HG02678 (cell line): Measurements from ENCODE around the gene RAB4A.

ENCODE experiments used
- ATAC-seq: cut with Tn5 transposase; IDR thresholded peaks from one replicate; pipeline ENCODE4 v1.9.1; 2021; ENCODE audit warnings: mild to moderate bottlenecking, moderate library complexity; ENCODE audit not compliant: unreplicated experiment

Gene RAB4A, protein sequence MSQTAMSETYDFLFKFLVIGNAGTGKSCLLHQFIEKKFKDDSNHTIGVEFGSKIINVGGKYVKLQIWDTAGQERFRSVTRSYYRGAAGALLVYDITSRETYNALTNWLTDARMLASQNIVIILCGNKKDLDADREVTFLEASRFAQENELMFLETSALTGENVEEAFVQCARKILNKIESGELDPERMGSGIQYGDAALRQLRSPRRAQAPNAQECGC

DNA sequence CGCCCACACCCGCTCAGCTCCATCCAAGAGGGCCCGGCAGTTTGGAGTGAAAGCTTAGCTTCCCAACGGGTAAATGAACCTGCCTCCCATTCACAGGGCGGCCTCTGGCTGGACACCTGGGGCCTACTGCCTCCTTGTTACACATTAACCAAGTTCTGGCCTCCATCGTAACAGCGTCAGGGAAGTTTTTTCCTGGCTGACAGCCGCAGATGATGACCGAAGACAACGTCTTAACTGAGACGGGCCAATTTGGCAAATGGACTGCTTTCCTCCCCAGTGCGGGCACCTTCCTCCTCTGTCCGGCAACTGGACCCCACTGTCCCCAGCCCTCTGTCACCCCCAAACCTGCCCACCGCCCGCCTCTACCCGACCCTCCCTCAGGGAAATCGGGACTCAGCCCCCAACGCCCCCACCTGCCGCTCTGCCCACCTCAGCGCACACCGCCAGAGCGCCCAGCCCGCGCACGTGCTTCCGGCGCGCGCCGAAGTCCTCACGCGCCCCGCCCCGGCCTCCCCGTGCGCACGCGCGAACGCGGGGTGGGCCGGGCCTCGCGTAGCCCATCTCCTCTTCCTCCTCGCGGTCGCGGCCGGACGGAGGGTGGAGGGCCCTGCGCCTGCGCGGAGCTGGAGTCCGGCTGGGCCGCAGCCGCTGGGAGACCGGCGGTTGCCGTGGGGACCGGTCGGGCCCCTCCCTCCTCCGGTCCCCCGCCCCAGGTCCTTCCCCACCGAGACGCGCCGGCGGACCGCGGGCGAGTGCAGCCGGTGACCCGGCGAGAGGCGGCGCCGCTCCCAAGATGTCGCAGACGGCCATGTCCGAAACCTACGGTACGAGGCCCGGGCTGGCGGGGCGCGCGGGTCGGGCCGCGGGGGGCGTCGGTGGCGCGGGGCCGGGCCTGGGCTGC lies at the start of gene RAB4A:
TSS of gene RAB4A (plus strand) at position 565 of the 901 bp plus-strand sequence. CDS start at position 794, 229 bp downstream.
- peak; percentile 89 for ATAC-seq

DNA sequence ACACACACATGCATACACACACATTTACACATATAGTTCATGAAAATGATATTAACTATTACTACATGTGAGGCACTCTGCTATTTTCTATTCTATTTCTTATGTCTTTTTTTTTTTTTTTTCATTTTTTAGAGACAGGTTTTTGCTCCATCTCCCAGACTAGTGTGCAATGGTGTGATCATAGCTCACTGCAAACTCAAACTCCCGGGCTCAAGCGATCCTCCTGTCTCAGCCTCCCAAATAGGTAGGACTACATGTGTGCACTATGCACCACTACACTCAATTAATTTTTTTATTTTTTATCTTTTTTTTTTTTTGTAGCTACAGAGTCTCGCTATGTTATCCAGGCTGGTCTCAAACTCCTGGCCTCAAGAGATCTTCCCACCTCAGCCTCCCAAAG lies 48.8 kb upstream of the RAB4A start:
- no peak for ATAC-seq

DNA sequence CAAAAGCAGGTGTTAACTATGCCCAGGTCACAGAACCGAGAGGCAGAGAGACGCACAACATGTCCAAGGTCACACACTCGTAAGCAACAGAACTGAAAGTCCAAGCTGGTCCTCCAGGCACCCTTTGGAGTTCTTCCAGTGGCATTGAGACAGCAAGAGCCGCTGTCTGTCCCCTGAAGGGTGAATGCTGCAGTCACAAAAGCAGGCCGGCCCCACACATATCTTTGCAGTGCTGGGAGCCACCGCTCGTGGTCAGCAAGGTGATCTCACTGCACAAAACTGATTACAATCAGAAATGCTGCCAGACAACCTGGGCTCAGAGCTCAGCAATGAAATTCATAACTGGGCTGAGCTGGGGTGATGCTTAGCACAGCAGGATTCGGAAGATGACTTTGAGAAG lies 47.4 kb upstream of the RAB4A start:
- ATAC-seq, result no peak

- no peak for ATAC-seq
Observed at GRCh38 chr1:229224308-229224707, 46.6 kb upstream of the RAB4A start.

DNA sequence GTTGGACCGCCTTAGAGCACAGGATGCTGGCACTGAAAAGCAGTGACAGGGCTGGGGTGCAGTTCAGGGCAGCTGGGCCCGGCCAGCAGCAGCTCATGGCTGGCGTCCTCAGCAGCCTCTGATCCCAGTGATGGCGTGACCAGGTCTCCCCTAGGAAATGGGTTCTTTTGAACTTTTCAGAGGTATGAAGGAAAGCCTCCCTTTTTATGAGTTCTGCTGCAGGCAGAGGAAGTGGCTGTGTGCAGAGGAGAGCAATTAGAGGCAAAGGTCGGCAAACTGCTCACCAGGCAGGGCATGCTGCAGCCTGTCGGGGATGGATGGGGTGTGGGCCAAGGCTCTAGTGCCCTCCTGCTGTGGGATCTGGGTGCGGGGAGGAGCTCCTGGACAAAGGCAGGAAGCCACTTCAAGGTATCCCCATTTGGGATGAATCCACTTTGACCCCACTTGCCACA lies 45.6 kb upstream of the RAB4A start:
- no peak for ATAC-seq

- ATAC-seq, result no peak
Observed at GRCh38 chr1:229226796-229227195, 44.1 kb upstream of the RAB4A start.

DNA sequence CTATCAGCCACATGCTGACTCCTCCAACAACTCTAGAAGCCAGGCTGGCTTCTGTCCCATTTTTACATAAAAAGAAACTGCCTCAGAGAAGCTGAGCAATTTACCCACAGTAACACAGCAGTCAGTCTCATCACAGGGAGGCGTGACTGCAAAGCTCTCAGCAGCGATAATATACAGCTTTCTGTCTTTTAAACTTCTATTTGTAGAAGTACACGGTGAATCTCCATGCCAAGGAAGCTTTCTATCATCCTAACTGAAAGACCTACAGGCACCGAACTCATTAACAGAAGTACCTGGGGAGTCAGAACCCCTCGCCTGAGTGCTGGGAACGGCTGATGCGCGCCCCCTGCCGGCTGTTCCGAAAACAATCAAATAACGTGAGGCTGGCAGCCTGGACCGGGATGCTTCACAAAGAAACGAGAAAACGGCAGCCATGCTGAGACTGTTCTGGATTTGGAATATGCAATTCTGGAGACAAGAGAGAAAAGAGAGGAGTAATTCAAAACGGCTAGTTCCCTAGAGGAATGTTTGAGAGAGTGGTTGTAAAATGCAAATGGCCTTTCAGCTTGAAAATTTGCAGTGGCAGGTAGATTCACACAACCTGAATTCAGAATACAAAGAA lies 43.5 kb upstream of the RAB4A start:
- ATAC-seq, result no peak

- no peak for ATAC-seq
Observed at GRCh38 chr1:229228522-229228921, 42.4 kb upstream of the RAB4A start.

DNA sequence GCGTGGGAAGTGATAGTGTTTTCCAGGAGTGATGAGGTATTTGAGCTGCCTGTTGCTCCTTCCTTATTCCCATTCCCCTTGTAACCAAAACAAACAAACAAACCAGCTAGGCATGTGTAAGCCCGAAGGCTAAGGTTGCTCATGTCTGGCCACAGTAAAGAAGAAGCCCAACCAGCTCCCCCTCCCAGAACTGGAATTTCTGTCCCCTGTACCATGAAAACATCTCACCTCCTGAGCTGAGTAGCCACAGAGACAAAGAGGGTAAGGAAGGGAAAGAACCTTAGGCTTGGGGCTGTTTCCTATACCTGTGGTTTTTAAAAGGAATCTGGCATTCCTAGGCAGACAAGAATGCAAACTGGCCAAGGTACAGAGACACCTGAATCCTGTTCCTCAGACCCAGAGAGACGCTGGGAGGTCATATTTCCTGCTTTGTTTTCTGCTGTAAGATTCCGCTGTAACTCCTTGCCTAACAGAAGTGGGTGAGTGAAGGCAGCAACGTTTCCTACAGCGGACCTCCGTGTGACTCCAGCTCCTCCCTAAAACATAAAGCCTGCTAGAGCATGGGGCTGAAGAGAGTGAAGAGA lies 41.7 kb upstream of the RAB4A start:
- no peak for ATAC-seq

DNA sequence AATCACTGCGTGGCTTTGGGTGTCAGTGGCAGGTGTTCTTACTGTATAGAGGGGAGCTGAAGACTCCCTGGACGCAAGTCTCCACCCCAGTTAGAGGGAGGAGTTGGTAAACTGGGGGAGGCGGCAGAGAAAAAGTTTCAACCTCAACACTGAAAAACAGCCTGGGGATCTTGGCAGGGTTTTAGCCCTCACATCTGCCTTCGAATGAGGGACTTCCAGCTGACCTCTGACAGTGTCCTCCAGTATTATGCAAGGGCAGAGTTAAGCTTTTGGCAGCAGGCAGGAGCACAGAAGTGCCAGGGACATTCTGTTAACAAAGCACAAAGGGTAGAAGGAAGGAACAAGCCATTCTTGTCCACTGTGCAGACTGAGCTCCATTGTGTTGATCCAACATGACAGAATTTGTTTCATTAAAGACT lies 41.2 kb upstream of the RAB4A start:
- ATAC-seq, result peak; percentile 30

DNA sequence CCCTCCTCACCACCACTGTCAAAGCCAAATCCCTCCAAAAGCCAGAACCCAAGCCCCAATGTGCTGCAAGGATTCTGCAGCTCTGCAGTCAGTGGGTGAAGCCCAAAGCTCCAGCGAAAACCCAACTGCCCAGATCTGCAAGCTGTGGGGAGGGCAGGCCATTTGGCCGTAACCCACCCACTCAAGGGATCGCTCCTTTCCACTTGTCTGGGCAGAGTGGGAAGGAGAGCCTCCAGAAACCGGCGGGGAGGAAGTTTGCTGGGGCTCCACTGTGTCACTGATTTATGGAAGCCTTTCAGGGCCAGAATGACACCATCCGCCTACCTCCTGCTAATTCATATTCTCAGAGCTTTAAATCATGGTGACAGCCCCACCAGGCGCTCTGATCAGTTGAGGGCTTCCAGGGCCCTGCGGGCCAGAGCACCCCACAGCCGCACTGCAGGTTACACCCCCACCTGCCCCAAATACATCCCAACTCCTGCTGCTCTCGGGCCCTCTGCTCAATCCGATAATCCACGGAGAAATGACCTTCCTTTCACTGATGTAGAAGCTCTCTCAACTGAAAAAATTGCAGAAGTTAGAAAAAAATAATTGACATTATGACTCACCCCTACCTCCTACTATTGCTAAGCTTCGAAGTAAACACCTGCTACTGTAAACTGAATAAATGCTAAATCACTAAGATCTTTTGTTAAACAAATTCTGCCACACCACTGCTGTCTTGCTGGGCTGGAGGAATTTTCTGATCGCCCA lies 40.6 kb upstream of the RAB4A start:
- ATAC-seq, result peak; percentile 49

DNA sequence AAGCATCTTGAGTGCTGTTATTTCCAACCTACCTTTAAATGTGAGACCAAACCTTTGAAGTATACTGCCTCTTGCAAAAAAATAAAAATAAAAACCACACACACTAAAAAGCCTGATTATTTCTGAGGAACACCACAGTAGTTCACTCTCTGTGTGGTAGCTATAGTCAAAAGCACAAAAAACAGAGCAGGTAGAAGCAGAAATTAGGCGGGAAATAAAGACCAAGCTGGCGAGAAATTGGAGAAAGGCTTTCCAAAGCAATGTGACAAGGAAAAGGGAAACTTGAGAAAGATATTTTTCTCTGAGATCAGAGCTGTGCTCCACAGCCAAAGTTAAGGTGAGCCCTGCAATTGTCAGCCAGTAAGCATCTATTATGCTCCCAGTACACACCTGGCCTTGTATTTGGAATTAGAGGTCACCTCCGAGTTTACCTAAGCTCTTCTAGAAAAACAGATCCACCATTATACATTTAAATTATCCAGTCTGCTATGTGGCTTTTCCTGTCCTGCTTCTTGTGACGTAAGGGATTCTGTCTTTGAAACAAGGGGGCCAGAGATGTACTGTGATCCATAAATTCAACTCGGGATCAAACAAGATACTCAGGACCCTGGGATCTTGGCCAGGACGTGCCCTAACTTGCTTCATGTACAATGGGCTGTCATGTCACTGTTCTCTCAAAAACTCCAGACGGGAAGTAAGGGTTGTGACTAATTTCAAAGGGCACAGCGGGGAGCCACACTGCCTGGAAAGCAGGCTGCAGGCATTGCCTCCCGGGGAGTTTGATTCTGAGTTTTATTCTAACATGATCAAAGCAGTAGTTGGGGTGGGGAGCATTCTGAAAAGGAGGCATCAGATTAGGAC lies 39.8 kb upstream of the RAB4A start:
- ATAC-seq, result no peak

DNA sequence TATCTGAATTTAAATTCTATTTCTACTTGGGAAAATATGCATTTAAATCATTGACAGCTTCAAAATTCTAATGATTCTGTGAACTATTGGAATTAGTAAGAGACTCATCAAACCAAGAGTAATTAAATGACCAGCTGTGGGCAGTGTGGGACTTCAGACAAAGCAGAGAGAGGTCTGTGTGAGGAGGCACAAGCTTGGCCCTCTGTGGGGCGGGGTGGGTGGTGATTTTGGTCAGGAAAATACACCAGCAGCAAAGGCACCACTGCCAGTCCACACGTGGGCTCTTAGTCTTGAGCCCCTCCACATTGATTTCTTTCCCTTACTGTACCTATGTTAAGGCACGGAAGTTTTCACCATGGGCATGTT lies 39.2 kb upstream of the RAB4A start:
- ATAC-seq, result no peak

GRCh38 chr1:229234870-229235472 lies 35.9 kb upstream of the RAB4A start:
- no peak for ATAC-seq

DNA sequence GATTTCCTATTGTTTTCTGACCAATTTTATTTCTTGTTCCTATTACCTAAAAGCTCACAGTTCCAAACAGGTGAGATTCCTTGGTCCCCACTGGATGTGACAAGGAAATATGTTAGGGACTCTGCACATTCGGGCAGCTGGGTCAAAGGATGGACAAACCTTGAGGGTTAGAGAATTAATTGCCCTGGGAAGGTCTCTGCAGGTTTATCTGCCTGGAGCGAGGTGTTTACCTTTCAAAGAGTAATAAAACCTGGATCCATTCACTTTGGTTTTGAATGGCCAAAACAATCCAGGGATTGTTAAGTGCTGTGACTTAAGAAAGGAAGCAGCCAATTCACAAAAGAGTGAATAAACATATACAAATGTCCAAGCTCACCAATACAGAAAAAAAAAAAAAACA lies 33.6 kb upstream of the RAB4A start:
- ATAC-seq, result no peak

DNA sequence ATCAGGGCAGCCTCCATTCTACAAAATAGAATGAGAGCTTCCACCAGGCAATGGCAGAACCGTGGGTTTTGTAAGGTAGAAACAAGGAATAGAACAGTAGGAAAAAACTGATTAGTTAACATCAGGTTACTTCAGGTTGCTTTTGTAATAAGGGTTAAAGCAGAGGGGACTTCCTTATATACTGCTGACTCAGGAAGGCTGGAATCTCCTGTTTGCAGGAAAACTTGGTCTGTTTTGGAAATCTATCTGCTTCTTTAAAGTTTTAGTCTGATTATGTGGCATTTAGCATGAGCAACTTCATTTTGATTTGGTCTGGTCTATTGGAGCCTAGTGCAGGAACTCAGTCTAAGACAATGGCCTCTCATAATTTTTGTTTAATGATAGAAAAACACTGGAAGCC lies 32.7 kb upstream of the RAB4A start:
- ATAC-seq, result no peak

DNA sequence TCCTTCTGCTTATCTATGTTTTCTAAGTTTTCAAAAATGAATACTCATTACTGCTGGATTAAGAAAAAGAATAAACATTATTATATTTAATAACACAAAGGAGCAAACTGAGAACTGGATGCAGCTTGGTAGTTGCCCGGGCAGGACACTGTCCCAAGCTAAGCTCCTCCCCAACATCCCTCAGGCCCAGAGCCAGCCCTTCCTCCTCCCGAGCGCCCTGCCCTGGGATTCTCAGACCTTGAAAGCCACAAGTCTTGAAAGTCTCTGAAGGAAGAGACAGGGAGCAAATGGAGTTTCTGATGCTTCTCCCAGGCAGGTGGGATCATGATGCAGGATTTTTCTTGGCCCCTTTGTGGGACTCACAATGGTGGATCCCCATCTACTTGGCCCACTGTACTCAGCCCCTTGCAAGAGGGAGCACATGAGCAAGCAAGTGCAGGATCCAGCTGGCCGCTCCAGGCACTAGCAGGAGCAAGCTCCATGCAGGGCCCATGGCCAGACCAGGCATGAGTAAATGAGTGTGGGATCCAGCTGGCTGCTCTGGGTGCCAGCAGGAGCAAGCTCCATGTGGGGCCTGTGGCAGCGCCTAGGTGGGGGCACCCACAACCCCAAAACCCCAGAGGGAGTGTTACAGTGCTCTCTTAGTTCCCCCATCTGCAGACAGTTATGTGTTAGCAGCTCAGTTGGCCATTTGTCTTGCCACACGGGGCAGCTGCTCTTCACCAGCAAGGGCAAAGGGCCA lies 32.1 kb upstream of the RAB4A start:
- ATAC-seq, result no peak

DNA sequence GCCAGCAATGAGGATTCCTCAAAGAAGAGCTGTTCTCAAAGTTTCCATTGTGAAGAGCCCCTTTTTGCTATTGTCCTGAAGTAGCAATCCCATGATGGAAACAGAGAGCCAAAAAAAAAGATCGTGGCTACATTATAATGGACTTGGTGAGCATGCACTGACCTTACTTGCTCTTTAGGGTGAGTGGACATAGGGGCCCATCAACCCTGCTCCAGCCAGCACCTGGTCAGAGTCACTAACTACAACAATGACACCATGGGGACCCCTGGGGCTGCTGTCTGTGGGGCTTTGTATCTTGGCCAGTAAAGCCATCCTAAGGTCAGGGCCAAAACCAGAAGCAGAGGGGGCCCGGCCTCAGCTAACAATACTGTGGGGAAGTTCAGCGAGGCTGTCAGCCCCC lies 30.4 kb upstream of the RAB4A start:
- ATAC-seq, result no peak

- ATAC-seq, result no peak
Observed at GRCh38 chr1:229241390-229241789, 29.5 kb upstream of the RAB4A start.
